Measurements from ENCODE around the gene PSORS1C2.

DNA sequence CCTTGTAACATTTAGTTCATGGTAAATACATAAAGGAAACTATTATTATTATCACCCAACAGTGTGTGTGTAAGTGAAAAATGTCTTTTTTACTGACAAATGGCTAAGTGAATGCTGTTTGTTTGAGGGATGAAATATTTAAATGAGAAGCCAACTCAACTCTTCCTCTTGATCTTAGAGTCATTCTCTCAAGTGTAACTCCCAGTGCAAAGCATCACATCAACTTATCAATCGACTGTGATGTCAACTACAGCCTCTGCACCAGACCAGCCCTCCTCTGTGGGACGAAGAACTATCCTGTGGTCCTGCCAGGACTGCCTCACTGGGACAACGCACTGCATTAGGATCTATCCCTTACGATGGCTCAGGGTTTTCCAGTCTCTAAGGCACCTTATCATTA lies 31.8 kb downstream of the PSORS1C2 start:
- no peak for TF ChIP-seq SMAD4 (CRISPR knock-in tag; IDR thresholded peaks at IDR 0.05)
- TF ChIP-seq GABPB1 (CRISPR knock-in tag; IDR thresholded peaks at IDR 0.05): no peak
- TF ChIP-seq, protein P1, sequence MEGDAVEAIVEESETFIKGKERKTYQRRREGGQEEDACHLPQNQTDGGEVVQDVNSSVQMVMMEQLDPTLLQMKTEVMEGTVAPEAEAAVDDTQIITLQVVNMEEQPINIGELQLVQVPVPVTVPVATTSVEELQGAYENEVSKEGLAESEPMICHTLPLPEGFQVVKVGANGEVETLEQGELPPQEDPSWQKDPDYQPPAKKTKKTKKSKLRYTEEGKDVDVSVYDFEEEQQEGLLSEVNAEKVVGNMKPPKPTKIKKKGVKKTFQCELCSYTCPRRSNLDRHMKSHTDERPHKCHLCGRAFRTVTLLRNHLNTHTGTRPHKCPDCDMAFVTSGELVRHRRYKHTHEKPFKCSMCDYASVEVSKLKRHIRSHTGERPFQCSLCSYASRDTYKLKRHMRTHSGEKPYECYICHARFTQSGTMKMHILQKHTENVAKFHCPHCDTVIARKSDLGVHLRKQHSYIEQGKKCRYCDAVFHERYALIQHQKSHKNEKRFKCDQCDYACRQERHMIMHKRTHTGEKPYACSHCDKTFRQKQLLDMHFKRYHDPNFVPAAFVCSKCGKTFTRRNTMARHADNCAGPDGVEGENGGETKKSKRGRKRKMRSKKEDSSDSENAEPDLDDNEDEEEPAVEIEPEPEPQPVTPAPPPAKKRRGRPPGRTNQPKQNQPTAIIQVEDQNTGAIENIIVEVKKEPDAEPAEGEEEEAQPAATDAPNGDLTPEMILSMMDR (IDR thresholded peaks at IDR 0.05): no peak
- no peak for TF ChIP-seq TCF7 (CRISPR knock-in tag; IDR thresholded peaks at IDR 0.05; ENCODE audit: low read depth)
- no peak for TF ChIP-seq NR3C1 (CRISPR knock-in tag; conservative IDR thresholded peaks at IDR 0.05; ENCODE audit: low read depth)
- TF ChIP-seq ZNF121 (CRISPR knock-in tag; IDR thresholded peaks at IDR 0.05): no peak
- TF ChIP-seq ELF4 (CRISPR knock-in tag; IDR thresholded peaks at IDR 0.05; ENCODE audit: low read depth): no peak
- TF ChIP-seq, protein P2, sequence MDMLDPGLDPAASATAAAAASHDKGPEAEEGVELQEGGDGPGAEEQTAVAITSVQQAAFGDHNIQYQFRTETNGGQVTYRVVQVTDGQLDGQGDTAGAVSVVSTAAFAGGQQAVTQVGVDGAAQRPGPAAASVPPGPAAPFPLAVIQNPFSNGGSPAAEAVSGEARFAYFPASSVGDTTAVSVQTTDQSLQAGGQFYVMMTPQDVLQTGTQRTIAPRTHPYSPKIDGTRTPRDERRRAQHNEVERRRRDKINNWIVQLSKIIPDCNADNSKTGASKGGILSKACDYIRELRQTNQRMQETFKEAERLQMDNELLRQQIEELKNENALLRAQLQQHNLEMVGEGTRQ (CRISPR knock-in tag; IDR thresholded peaks at IDR 0.05): no peak
- no peak for TF ChIP-seq ETV6 (CRISPR knock-in tag; IDR thresholded peaks at IDR 0.05)

Data from WTC11 (cell line).